K562 (cell line): Measurements from ENCODE around the gene ARFRP1. TPM values are rescaled to one million over a fixed set of nuclear protein-coding genes. Genes with fewer than 3 reads are reported as not detected.

ENCODE experiments used
- ATAC-seq: fragments of 200-7000 bp; cut with Tn5 transposase; 3 replicates; pipeline ENCODE4 v1.9.1; 2020; ENCODE audit warnings: moderate library complexity
- BruUV-seq: library from RNA; stranded (reverse); fragments of 400-500 nt; replicated peaks from 2 replicates; lab custom pipeline; 2021; lab: Mats Ljungman, UMichigan
- CTCF ChIA-PET: fragments of 300-600 bp; formaldehyde crosslinking; extraction: SDS; loops from one replicate; lab custom pipeline; 2021; ENCODE audit warnings: low intra/inter-chr PET ratio; lab: Yijun Ruan, JAX
- POLR2A ChIA-PET: fragments of 300-600, 350-650 bp; sonication (Branson Sonifier 250); formaldehyde crosslinking; extraction: SDS; loops from one replicate; lab custom pipeline; 2021; ENCODE audit warnings: antibody characterized with exemption, inconsistent platforms; lab: Yijun Ruan, JAX
- DNase-seq, 4 experiments: peaks; one replicate each; pipeline versions ENCODE4 v3.0.0 to v3.0.0-alpha.2; 2011 to 2018; ENCODE audit warnings: low spot score in 3 of 4, mixed read lengths in 3 of 4; ENCODE audit errors: extremely low read depth in 1 of 4
- FAIRE-seq: peaks from 2 replicates; lab custom pipeline; 2011; peaks lifted over from hg19 to GRCh38; lab: Jason Lieb, UNC
- H2AFZ ChIP-seq: 2 replicates; pipeline ENCODE4 v1.6.0; 2011; ENCODE audit warnings: low read depth, low read length, control low read depth, inconsistent platforms
- H3K27ac ChIP-seq: fragments of 200-600 bp; 3 replicates; pipeline ENCODE4 v1.8.0; 2011; ENCODE audit warnings: low read depth, mild to moderate bottlenecking, control low read depth, inconsistent platforms, low read length, moderate library complexity, mixed read lengths; ENCODE audit errors: extremely low read depth
- H3K27me3 ChIP-seq, 2 experiments: fragments of 300-600 bp in 1 of 2; 2 replicates in 1 of 2; 3 replicates in 1 of 2; pipeline versions ENCODE4 v1.6.0 to v1.8.0; 2011; ENCODE audit warnings: inconsistent platforms in 2 of 2, low read length in 2 of 2, mild to moderate bottlenecking in 1 of 2, mixed read lengths in 1 of 2, moderate library complexity in 1 of 2; ENCODE audit not compliant: control insufficient read depth in 2 of 2, insufficient read depth in 2 of 2
- H3K36me3 ChIP-seq: fragments of 300-600 bp; 3 replicates; pipeline ENCODE4 v1.8.0; 2011; ENCODE audit warnings: mild to moderate bottlenecking, low read length, inconsistent platforms; ENCODE audit not compliant: control insufficient read depth, insufficient read depth
- H3K4me1 ChIP-seq, 2 experiments: fragments of 200-600 bp in 1 of 2; replicated peaks in 1 of 2; 2 replicates in 1 of 2; 3 replicates in 1 of 2; pipeline versions ENCODE4 v1.5.1 to v1.8.0; 2011; ENCODE audit warnings: inconsistent platforms in 2 of 2, low read length in 2 of 2, mild to moderate bottlenecking in 1 of 2, mixed read lengths in 1 of 2, moderate library complexity in 1 of 2; ENCODE audit not compliant: control insufficient read depth in 2 of 2, insufficient read depth in 2 of 2
- H3K4me2 ChIP-seq: 2 replicates; pipeline ENCODE4 v1.6.1; 2011; ENCODE audit warnings: low read length, control low read depth, inconsistent platforms, mixed read lengths; ENCODE audit not compliant: insufficient read depth
- H3K4me3 ChIP-seq: fragments of 200-600 bp; sonication (generic), shearing (Covaris generic); 2 replicates; pipeline ENCODE4 v1.5.1; 2016; ENCODE audit warnings: control low read depth, inconsistent platforms
- H3K79me2 ChIP-seq: fragments of 200-600 bp; 3 replicates; pipeline ENCODE4 v1.8.0; 2011; ENCODE audit warnings: low read length, inconsistent platforms; ENCODE audit not compliant: control insufficient read depth, insufficient read depth
- H3K9ac ChIP-seq, 2 experiments: 2 replicates each; pipeline versions ENCODE4 v1.6.0 to v1.6.1; 2011; ENCODE audit warnings: low read depth in 2 of 2, low read length in 2 of 2, control low read depth in 1 of 2, inconsistent platforms in 1 of 2, mild to moderate bottlenecking in 1 of 2, mixed read lengths in 1 of 2; ENCODE audit not compliant: insufficient read depth in 1 of 2
- H3K9me1 ChIP-seq: one replicate; pipeline ENCODE4 v1.6.0; 2011; ENCODE audit warnings: inconsistent platforms, mild to moderate bottlenecking, low read length, moderate library complexity; ENCODE audit not compliant: control insufficient read depth, insufficient read depth
- H3K9me3 ChIP-seq: replicated peaks from 2 replicates; pipeline ENCODE4 v1.5.1; 2011; ENCODE audit warnings: low read depth, low read length, inconsistent platforms; ENCODE audit not compliant: control insufficient read depth, insufficient read depth
- H4K20me1 ChIP-seq: replicated peaks from 2 replicates; pipeline ENCODE4 v1.6.1; 2011; ENCODE audit warnings: low read length, inconsistent platforms, mixed read lengths; ENCODE audit not compliant: control insufficient read depth, insufficient read depth
- CTCF ChIP-seq, 3 experiments: IDR thresholded peaks in 2 of 3; conservative IDR thresholded peaks in 1 of 3; 2 replicates each; pipeline ENCODE4 v1.5.1; 2011 to 2012; ENCODE audit warnings: low read length in 3 of 3, mild to moderate bottlenecking in 3 of 3, control low read depth in 2 of 3, improper control_type of control experiment in 1 of 3, inconsistent platforms in 1 of 3, low read depth in 1 of 3, mixed read lengths in 1 of 3, moderate library complexity in 1 of 3; ENCODE audit not compliant: insufficient read depth in 2 of 3
- FIP1L1 ChIP-seq: fragments of 200-400 bp; formaldehyde crosslinking; IDR thresholded peaks from 2 replicates; pipeline ENCODE4 v1.6.1; 2018; ENCODE audit warnings: mild to moderate bottlenecking, low read depth, low read length; ENCODE audit not compliant: poor library complexity, severe bottlenecking
- RBFOX2 ChIP-seq: fragments of 200-400 bp; formaldehyde crosslinking; IDR thresholded peaks from 2 replicates; pipeline ENCODE4 v1.6.1; 2017; ENCODE audit warnings: low read depth, mild to moderate bottlenecking, low read length, moderate library complexity
- ZBTB7A ChIP-seq: IDR thresholded peaks from 2 replicates; pipeline ENCODE4 v1.6.1; 2011; ENCODE audit warnings: low read depth, mild to moderate bottlenecking, low read length, moderate library complexity, borderline replicate concordance; ENCODE audit not compliant: control insufficient read depth
- ZNF318 ChIP-seq, 2 experiments: fragments of 450-650 bp; IDR thresholded peaks; 2 replicates each; pipeline ENCODE4 v1.6.1; 2016; ENCODE audit warnings: mild to moderate bottlenecking in 2 of 2, borderline replicate concordance in 1 of 2, low read depth in 1 of 2, moderate library complexity in 1 of 2
- WGBS: fragments of 100-300 bp; shearing (Covaris generic); methylation state at CpG from one replicate; pipeline ENCODE4 v1.1.6; 2016; ENCODE audit warnings: low coverage, mixed read lengths; ENCODE audit not compliant: insufficient coverage; ENCODE audit errors: missing lambda C conversion rate; 5-methylcytosine and 5-hydroxymethylcytosine counted together
- in situ Hi-C: fragments of 300-500 bp; cut with MboI; formaldehyde crosslinking; loops from 4 replicates; pipeline ENCODE4 v1.15.0; 2018; ENCODE audit warnings: inconsistent platforms, mixed read lengths
- intact Hi-C: fragments of 100-400 bp; cut with micrococcal nuclease; formaldehyde crosslinking; loops from 2 replicates; pipeline ENCODE4 v1.14.2; 2022
- polyA plus RNA-seq, 8 experiments: library from polyadenylated mRNA; depleted of rRNA in 4 of 8; stranded (reverse) in 5 of 8; unstranded in 3 of 8; fragments of >200 nt; fragmentation: Nextera tagmentation in 2 of 8; fragmentation: Illumina TruSeq in 1 of 8; extraction: Ambion mirVana in 2 of 8; extraction: Trizol in 1 of 8; gene quantifications; 2 replicates each; pipeline versions ENCODE4 v1.2.1 to v1.2.3, GENCODE V29; 2011 to 2014; ENCODE audit warnings: inconsistent platforms in 1 of 8, missing spikeins in 1 of 8
- total RNA-seq, 7 experiments: library from RNA; depleted of rRNA in 6 of 7; stranded (reverse); fragments of >200 nt in 6 of 7; fragmentation: Illumina TruSeq in 2 of 7; extraction: Trizol in 2 of 7; gene quantifications; 2 replicates each; pipeline versions ENCODE4 v1.2.1 to v1.2.3, GENCODE V29; 2011 to 2021; ENCODE audit warnings: low replicate concordance in 1 of 7
- TF ChIP-seq, protein P1 (sequence below): conservative IDR thresholded peaks from 2 replicates; pipeline ENCODE4 v1.6.1; 2011; ENCODE audit warnings: low read depth, mild to moderate bottlenecking, low read length; ENCODE audit not compliant: control insufficient read depth

ARFRP1 gene
- total and polyA plus RNA-seq, 9 of the 15 experiments (the other 6 are each of a cell fraction or from before 2014, with no cell fraction given): 2.2 to 78.9 (median 37.3) TPM

DNA sequence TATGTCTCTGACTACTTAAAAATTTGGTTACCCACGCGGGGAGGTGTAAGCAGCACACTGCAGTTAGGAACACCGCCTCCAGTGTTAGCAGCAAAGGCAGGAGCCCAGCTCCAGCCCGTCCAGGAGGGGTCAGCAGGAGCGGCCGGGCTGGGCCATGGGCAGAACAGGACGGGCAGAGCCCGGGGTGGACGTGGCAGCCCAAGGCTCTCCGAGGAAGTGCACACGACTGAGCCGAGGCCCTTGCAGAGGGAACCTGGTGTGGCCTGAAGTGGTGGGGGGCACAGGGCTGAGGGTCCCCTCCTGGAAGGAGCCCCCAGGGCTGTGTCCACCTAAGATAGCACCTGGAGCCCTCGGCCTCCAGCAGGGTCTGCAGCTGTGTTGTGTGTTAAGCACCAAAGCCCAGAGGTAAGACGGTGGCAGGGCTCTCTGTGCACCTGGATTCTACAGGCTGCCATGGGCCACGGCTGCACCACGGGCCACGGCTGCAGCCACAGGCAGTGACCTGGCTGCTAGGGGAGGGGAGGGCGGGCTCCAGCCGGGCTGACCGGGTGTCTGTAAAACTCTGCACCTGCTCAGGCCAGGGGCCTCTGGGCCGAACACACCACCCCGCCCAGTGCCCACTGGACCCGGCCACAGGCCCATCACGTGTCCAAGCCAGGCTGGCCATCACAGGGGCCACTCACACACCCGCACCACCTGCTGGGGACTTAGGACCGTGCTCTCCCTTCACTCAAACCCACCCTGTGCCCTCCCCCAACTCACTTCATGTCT lies 38.4 kb upstream of the ARFRP1 start:
- H3K4me1 ChIP-seq: peaks cover 12 to 69% of the 10 kb centered on the region in 2 experiments
- H4K20me1 ChIP-seq: no peaks in the 10 kb centered on the region; the same call in 1 of the 2 replicates
- BruUV-seq: no TSS peak
- DNase-seq (no peak), FAIRE-seq (no peak), ATAC-seq (0 out of 3 replicates have a peak, but pooled peaks have one; percentile 9)
- H3K4me3 ChIP-seq: no peak overlapping the region
- H3K36me3 ChIP-seq: peaks cover 28% of the 10 kb centered on the region; the same call in 1 of the 3 replicates
- intact Hi-C loops: no loop called here
- WGBS: 74% methylated on average over 23 of the region's 26 CpGs
- CTCF ChIA-PET: no interaction called here
- H3K9me3 ChIP-seq: no peaks in the 10 kb centered on the region
- H3K27ac ChIP-seq: no peak overlapping the region
- peaks cover 6% of the 10 kb centered on the region; the same call in 2 of the 3 replicates for H3K79me2 ChIP-seq
- POLR2A ChIA-PET: interaction anchor here (1.4 kb wide), 1 partner anchor 40 kb away, joined by 5 read pairs; no protein-coding TSS in a partner anchor
- in situ Hi-C loops: no loop called here
- no peaks in the 10 kb centered on the region for H3K9me1 ChIP-seq
- no peaks in the 10 kb centered on the region for H3K27me3 ChIP-seq
- H3K9ac ChIP-seq: no peak overlapping the region
- H2AFZ ChIP-seq: no peak overlapping the region
- no peak overlapping the region for H3K4me2 ChIP-seq
- no peak for TF ChIP-seq ZBTB7A
- TF ChIP-seq, protein P1, sequence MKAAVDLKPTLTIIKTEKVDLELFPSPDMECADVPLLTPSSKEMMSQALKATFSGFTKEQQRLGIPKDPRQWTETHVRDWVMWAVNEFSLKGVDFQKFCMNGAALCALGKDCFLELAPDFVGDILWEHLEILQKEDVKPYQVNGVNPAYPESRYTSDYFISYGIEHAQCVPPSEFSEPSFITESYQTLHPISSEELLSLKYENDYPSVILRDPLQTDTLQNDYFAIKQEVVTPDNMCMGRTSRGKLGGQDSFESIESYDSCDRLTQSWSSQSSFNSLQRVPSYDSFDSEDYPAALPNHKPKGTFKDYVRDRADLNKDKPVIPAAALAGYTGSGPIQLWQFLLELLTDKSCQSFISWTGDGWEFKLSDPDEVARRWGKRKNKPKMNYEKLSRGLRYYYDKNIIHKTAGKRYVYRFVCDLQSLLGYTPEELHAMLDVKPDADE: no peak
- 0 out of 2 replicates have a peak, but pooled peaks have one; percentile 16 for TF ChIP-seq RBFOX2
- no peak for TF ChIP-seq ZNF318 (IDR thresholded peaks at IDR 0.05; ENCODE audit: borderline replicate concordance in 1 of 2, low read depth in 1 of 2)
- 0 out of 6 replicates have a peak, but pooled peaks of 1 of the 3 experiments have one; percentile 8 for TF ChIP-seq CTCF (IDR thresholded peaks at IDR 0.05 in 2 of 3, conservative IDR thresholded peaks at IDR 0.05 in 1 of 3; ENCODE audit: insufficient read depth in 2 of 3, low read depth in 1 of 3, low read length in 3 of 3)
- TF ChIP-seq FIP1L1: peak; percentile 30
